ENCODE measurements around the gene ALG13.
A peak's percentile ranks its signal among the peaks of the same experiment; 100 is the strongest.

The ALG13 gene

DNA sequence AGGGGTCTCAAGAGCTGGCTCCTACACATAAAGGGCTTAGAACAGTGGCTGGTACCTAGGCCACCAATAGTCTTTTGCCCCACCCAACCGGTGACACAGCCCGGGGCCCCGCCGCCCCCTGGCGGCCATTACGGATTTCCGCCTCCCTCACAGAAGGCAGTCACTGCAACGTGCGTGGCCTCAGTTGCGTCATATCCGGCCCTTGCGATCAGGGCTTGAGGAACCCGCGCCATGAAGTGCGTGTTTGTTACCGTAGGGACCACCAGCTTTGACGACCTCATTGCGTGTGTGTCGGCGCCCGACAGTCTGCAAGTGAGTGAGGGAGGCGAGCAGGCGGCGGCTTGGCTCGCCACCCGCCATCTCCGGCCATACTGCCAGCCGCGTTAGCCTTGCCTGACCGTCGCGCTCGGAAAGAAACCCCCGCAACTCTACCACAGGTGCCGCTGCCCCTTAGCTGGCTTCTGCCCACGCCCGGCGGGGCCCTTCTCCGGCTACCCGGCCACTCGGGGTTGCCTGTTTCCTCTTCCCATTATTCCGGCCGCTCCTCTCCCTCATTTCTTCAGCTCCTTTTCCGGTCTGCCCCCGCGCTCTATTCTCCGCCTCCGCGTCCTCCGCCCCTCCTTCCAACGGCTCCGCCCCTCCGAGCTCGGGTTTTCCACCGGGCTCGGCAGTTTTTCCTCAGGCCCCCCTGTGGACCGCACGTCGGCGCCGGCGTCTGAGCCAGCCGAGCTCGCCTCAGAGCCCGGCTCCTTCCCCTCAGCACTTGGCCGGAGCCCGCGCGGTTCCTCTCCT, at the start of gene ALG13:
Gene ALG13 (plus strand): TSS at position 183 of the 792 bp plus-strand sequence. CDS start 49 bp downstream, at position 232.
- peak; percentile 87 for DNase-seq

DNA sequence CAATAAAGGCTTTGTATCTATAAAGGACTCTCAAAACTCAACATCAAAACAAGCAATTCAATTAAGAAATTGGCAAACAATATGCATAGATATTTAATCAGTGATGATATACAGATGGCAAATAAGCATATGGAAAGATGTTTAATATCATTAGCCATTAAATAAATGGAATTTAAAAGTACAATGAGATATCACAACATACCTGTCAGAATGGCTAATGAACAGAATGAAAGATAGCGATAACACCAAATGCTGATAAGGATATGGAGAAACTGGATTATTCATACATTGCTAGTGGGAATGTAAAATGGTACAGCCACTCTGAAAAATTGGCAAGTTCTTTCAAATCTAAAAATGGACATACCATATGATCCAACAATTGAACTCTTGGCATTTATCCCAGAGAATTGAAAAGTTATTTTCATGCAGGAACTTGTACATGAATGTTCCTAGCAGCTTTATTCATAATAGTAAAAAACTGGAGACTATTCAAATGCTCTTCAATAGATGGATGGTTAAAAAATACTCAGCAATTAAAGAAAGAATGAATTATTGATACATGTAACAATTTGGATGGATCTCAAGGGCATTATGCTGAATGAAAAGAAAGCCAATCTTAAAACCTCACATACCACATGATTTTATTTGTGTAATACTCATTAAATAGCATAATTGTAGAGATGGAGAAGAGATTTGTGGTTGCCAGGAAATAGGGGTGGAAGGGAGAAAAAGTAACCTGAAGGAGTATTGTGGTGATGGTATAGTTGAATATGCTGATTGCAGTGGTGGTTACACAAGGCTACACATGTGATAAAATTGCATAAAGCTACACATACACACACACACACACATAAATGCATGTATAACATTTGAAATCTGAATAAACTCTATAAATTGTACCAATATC, 45.9 kb upstream of the ALG13 start:
- no peak for DNase-seq

DNA sequence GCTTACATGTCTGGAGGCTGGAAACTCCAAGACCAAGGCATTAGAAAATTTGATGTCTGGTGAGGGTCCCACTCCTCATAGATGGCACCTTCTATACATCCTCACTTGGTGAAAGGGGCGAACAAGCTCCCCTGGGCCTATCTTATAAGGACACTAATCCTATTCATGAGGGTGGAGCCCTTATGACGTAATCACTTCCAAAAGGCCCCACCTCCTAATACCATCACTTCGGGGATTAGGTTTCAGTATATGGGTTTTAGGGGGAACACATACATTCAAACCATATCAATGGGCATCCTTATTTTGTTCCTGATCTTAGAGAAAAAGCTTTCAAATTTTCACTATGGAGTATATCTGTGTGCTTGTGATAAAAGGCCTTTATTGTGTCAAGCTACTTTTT, 39.0 kb upstream of the ALG13 start:
- DNase-seq: no peak

DNA sequence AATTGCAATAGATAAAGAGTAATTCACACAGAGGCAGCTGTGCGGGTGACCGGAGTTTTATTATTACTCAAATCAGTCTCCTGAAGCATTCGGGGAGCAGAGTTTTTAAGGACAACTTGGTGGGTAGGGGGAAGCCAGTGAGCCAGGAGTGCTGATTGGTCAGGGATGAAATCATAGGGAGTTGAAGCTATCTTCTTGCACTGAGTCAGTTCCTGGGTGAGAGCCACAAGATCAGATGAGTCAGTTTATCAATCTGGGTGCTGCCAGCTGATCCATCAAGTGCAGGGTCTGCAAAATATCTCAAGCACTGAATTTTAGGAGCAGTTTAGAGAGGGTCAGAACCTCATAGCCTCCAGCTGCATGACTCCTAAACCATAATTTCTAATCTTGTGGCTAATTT, 35.8 kb upstream of the ALG13 start:
- DNase-seq: peak; percentile 23

DNA sequence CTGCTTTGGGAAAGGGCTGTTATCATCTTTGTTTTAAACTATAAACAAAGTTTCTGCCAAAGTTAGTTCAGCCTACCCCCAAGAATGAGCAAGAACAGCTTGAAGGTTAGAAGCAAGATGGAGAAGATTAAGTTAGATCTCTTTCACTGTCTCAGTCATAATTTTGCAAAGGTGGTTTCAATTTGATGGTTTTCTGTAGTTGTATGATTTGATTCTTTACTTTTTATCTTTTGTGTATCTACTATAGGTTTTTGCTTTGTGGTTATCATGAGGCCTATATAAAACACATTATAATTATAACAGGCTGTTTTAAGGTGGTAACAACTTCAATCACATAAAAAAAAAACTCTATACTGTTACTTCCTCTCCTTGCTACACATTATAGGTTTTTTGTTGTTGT, 35.4 kb upstream of the ALG13 start:
- DNase-seq: no peak

DNA sequence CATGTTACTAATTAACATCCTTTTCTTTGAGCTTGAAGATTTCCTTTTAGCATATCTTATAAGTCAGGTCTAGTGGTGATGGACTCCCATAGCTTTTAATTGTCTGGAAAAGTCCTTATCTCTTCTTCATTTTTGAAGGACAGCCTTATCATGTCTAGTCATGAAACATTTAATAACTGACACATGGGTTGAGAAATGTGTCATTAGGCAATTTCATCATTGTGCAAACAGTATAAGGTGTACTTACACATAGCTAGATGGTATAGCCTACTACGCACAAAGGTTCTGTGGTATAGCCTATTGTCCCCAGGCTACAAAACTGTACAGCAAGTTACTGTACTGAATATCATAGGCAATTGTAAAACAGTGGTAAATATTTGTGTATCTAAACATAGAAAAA, 34.5 kb upstream of the ALG13 start:
- DNase-seq: no peak

DNA sequence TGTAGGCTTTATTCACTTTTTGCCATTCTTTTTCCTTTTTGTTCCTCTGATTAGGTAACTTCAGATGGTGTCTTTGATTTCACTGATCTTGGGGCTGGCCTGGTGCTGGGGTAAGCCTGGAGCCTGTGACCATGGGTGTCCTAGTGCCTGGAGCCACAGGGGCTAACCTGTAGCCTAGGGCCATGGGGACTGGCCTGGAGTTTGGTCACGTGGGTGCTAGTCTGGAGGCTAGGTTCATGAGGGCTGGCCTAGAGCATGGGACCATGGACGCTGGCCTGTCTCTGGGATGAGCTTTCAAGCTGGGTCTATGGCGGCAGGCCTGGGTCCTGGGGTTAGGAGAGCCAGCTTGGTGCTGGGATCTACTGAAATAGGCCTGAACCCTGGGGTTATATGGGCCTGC, 32.2 kb upstream of the ALG13 start:
- DNase-seq: no peak

DNA sequence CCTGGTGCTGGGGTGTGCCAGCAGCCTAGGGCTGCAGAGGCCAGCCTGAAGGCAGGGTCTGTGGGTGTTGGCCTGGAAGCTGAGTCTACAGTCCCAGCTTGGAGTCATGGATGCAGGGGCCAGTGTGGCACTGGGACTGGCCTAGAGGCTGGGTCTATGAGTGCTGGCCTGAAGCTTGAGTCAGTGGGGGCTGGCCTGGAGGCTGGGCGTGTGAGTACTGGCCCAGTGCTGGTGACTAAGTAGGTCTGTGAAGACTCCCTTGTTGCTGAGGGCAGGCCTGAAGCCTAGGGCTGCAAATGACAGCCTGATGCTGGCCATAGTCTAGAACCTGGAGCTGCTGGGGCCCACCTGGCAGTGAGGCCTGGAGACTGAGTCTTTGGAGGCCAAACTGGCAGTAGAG, 31.3 kb upstream of the ALG13 start:
- DNase-seq: no peak

DNA sequence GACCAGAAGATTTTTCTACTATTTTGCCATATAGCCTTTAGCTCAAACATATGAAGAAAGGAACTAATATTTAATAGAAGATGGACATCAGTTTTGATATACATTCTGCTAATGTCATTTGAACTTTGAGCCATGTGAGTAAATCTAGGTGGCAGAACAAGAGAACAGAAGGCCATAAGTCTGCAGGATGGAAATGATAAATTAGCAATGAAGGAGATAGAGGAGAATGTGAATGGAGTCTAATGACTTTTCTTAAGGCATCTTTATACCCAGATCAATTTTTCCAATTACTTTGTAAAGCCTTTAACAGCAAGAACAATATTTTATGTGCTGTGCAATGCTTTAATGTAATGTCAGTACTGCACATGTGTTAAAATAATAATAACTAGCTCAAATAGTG, 30.1 kb upstream of the ALG13 start:
- DNase-seq: no peak

DNA sequence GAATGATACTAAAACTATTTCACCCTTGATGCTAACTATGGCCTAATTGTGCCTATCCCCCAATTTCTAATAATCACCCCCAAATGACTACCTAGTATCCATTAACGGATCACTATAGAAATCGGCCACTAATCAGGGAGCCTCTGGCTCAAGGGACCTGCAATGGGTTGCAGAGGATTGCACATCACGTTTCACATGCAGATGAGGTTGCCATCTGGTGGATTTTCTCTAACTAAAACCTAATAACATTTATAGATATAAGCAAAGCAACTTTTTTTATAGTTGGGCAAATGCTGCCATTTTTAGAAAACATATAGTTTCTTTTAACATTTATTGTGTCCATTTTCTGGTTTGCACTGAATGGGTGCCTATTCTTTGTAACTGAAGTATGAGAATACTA, 28.3 kb upstream of the ALG13 start:
- no peak for DNase-seq

DNA sequence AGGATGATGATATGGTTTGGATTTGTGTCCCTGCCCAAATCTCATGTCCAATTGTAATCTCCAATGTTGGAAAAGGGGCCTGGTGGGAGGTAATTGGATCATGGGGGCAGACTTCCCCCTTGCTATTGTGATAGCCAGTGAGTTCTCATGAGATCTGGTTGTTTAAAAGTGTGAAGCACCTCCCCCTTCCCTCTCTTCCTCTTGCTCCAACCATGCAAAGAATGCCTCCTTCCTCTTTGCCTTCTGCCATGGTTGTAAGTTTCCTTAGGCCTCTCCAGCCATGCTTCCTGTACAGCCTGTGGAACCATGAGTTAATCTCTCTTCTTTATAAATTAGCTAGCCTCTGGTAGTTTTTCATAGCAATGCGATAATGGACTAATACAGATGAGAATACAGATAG, 19.7 kb upstream of the ALG13 start:
- no peak for DNase-seq

DNA sequence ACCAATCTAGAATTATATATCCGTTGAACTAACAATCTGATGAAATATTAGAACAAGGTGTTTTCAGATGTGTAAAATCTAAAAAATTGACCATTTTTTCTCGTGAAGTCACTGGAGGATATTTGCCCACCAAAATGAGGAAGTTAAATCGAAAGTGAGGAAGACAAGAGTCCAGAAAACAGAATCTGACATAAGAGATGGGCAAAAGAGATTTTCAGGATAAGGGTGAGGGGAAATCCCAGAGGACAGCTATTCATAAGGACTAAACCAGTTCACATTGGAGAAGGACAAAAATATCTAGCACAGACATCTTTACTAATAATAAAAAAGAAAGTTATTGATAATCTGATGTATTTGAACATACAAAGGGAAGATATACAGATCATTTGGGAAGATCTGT, 18.7 kb upstream of the ALG13 start:
- no peak for DNase-seq

DNA sequence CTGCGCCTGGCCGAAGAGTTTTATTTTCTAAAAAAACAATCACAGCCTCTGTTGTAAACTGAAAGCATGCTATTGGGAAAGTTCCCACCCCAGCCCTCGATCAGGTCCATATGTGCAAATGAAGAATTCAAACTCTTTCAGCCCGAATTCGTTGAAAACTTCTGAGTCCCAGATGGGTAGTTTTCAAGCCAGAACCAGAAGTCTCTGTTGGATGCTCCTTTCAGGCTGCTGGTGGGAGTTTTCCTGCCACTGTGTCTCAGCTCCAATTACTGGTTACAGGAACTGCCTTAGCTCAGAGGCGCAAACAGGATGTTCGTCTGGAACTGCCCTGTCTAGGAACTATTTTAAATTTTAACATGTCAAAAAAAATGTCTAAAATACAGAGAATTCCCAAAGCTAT, 9.3 kb upstream of the ALG13 start:
- DNase-seq: no peak

DNA sequence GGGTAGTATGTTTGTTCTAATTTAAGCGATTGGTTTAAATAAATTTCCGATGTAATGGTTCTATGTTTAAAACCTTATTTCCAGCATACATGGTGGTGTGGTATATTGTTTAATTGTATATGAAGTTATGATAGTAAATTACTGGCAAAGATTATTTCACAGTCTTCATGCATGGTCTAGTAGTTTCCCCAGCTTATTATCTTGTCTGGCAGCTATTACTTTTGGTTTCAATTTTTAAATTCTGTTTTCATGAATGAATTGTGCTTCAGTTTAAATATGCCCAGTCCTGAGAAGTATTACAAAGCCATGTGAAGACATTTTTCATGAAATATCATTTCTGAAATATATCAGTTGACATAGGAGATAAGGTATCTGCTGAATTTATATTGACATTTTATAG, 6.3 kb downstream of the ALG13 start:
- no peak for DNase-seq

DNA sequence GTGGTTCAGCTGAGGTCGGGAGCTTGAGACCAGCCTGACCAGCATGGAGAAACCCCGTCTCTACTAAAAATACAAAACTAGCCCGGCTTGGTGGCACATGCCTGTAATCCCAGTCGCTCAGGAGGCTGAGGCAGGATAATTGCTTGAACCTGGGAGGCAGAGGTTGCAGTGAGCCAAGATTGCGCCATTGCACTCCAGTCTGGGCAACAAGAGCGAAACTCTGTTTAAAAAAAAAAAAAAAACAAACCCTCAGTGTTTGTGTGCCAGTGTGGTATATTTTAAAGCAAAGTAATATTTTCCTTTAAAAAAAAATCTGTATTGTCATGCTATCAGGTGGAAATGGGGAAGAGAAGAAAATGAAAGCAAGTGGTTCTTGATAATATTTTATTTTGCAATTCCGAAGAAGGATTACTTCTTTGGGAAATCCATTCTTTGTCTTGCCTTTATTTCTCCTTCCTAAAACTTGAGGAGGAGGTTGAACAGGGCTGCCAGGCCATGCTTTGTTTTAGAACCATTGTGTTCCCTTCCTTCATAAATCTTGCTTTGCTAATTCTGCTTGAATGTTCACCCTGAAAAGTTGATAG, 14.4 kb downstream of the ALG13 start:
- no peak for DNase-seq

DNA sequence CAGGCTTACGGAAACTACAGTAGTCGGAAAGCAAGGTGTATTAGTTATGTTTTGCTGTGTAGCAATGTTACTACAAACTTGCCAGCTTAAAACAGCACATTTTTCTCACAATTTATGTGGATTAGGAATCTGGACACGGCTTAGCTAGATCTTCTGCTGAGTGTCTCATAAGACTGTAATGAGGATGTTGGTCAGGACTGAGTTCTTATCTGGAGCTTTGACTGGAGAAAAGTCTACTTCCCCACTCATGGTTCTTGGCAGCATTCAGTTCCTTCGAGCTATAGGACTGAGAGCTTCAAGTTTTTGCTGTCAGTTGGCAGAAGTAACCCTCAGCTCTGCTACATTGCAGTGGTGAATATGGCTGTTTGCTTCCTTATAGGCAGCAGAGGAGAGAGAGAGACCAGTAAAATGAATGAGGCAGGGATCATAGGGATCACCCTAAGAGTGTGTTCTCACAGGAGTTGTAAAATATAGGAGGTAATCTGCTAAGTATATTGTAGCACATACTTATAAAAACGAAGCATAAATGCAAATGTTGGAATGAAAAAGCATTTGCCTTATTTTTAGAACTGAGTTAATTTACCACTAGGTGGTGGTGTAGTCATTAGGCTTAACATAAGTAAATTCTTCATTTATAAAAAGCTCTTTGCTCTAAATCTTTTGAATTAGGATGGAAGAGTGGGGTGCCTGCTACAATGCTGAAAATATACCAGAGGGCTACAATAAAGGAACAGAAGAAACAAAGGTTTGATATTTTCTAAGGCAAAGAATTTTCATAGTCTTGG, 38.6 kb downstream of the ALG13 start:
- no peak for DNase-seq

DNA sequence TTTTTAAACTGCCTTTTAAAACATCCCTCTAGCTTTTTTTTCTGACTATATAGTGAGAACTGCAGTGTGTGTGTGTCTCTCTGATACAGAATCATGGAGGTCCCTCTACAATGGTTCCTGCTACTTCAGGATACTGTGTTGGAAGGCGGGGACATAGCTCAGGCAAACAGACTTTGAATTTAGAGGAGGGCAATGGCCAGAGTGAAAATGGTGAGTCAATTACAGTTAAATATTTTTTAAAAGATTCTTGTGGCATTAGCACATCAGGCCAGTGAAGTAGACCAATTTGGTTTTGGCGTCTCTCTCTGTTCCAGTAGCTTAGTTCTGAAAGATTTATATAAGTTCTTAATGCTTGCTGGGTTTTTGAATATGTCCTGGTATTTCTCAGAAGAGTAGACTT, 47.1 kb downstream of the ALG13 start:
- no peak for DNase-seq

DNA sequence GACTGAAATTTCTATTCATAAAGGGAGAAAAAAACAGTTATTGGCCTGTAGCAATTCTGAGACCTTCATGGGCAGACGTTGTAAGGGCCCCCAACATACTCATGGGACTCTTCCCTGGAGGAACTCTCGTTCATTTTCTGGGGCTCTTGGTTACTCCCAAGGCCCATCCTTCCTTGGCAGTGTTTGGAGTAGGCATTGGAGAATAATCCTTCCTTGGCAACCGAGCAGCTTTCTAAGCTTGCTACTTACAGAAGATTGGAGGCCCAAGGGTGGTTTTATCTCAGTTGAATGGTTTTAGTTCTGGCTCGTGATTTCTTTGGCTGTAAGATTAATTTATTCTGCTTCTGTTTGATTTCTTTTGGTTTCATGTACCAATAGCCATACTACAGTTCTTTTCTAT, 50.4 kb downstream of the ALG13 start:
- no peak for DNase-seq

DNA sequence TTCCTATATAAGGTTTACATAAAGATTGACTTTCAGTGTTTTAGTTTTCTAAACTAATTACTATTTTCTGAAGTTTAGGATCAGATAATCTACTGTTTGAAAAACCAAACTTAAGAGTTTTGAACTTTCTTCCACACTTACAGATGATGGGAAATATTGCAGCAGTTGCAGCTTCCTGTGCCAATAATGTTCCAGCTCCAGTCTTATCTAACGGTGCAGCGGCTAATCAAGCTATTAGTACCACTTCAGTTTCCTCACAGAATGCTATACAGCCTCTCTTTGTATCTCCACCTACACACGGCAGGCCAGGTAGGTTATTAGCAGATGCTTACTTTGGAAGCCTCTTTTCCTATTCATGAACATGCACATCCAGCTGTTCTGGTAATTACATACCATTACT, 55.6 kb downstream of the ALG13 start:
- DNase-seq: no peak

DNA sequence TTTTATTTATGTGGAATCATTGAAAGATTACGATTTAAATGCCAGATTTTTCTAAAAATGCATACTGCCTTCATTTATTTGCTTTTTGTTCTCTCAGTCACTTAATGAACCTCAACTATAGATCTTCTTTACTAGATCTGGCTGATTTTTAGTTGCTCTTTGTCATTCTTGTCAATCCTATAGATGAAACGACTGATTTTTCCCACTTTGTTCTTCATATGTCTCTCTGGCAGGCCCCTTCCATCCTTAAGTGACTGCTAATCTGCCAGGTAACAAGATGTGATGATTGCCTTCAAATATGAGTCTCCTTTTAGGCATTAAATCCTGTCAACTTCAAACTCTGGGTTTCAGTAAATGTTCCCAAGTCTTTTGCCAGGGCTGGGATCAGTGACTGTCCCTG, 61.0 kb downstream of the ALG13 start:
- no peak for DNase-seq

DNA sequence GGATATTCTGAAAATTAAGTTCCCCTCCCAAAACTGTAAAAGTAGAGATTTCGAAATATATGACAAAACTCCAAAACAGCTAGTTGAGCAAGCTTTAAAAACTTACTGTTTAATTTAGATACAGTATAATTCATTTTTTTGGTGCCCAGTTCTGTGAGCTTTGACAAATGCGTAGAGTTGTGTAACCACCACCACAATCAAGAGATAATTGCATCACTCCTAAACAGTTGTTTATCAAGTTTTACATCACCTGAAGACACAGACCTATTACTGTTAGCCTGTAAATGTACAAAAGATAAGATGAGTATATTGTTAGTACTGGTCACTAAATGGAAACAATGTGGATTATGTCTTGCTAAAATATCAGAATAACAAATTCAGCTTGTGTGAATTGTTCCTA, 62.3 kb downstream of the ALG13 start:
- DNase-seq: no peak

DNA sequence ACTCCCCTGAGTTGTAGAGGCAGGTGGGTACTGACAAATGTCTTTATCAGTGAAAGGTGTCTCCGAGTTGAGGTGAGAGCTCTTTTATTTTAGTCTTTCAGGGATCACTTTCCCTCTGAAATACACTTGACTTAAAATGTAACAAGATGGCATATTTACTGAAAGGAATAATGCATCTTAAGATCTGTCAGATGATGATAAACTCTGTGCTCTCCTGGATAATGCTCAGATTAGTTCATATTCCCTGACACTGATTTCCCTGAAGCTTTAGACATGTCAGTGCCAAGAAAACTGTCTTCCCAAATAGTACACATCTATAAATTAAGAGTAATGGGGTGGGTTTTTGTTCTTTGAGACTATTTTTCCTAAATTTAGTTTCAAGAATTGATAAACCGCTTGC, 75.5 kb downstream of the ALG13 start:
- DNase-seq: no peak

DNA sequence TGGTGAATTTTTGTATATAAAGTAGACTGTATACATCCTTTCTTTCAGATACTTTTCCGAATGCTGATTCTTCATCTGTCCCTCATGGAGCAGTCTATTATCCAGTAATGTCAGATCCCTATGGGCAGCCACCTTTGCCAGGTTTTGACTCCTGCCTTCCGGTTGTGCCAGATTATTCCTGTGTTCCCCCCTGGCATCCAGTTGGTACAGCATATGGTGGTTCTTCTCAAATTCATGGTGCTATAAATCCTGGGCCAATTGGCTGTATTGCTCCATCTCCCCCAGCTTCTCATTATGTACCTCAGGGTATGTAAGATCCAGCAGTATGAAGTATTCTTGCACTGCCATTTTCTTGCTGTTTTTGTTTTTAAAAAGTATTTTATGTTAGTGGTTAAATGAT, 78.7 kb downstream of the ALG13 start:
- DNase-seq: no peak

All from stimulated activated CD8-positive, alpha-beta memory T cell treated with anti-CD3 and anti-CD28 coated beads, Interleukin-4, amount 100 ng/mL, for 48 hours (primary cell).